Fibroblast of villous mesenchyme (primary cell): ENCODE data around the gene ADGRL2. TPM values are rescaled to one million over a fixed set of nuclear protein-coding genes. Genes with fewer than 3 reads are reported as not detected.
A peak's percentile ranks its signal among the peaks of the same experiment; 100 is the strongest.

Experiments
- DNase-seq: peaks from one replicate; pipeline ENCODE4 v3.0.0-alpha.2; 2010; ENCODE audit warnings: low read depth
- H3K4me3 ChIP-seq: 2 replicates; pipeline ENCODE4 v1.5.1; 2011; ENCODE audit warnings: low read depth, mild to moderate bottlenecking, low read length
- CTCF ChIP-seq: IDR thresholded peaks from 2 replicates; pipeline ENCODE4 v1.5.1; 2012; ENCODE audit warnings: low read depth, mild to moderate bottlenecking, low read length; ENCODE audit not compliant: insufficient read depth
- total RNA-seq: library from RNA; depleted of rRNA; stranded (reverse); fragments of >200 nt; gene quantifications from 2 replicates; pipeline ENCODE4 v1.2.3, GENCODE V29; 2012

The ADGRL2 gene
- total RNA-seq, 1 donor, result 15.1 TPM

GRCh38 chr1:81805537-81806431, 5.0 kb downstream of the ADGRL2 start:
- no peak for TF ChIP-seq CTCF
- H3K4me3 ChIP-seq, result no peak overlapping the region
- DNase-seq, result no peak

GRCh38 chr1:81806432-81806770, 5.7 kb downstream of the ADGRL2 start:
- no peak overlapping the region for H3K4me3 ChIP-seq
- no peak for DNase-seq
- no peak for TF ChIP-seq CTCF

GRCh38 chr1:81808760-81809159, 8.0 kb downstream of the ADGRL2 start:
- no peak for DNase-seq
- no peak for TF ChIP-seq CTCF
- H3K4me3 ChIP-seq, result no peak overlapping the region

GRCh38 chr1:81809808-81810207, 9.1 kb downstream of the ADGRL2 start:
- no peak overlapping the region for H3K4me3 ChIP-seq
- TF ChIP-seq CTCF, result no peak
- DNase-seq, result no peak

GRCh38 chr1:81811757-81812371, 11.1 kb downstream of the ADGRL2 start:
- peak; percentile 5 for DNase-seq
- TF ChIP-seq CTCF, result peak; percentile 20
- no peak overlapping the region for H3K4me3 ChIP-seq

- no peak for TF ChIP-seq CTCF
- DNase-seq, result no peak
- H3K4me3 ChIP-seq, result no peak overlapping the region
Measured at GRCh38 chr1:81812712-81813111, 12.0 kb downstream of the ADGRL2 start.

- DNase-seq, result no peak
- no peak overlapping the region for H3K4me3 ChIP-seq
Measured at GRCh38 chr1:81813691-81814090, 13.0 kb downstream of the ADGRL2 start.

More at GRCh38 chr1:81813691-81814090, 13.0 kb downstream of the ADGRL2 start:
- no peak for TF ChIP-seq CTCF
